Panc1 (cell line): ENCODE results near the gene CAMK1D. TPM values are rescaled to one million over a fixed set of nuclear protein-coding genes. Genes with fewer than 3 reads are reported as not detected.

Experiments
- ATAC-seq: fragments of 200-7000 bp; cut with Tn5 transposase; 2 replicates; pipeline ENCODE4 v1.9.1; 2020; ENCODE audit warnings: mild to moderate bottlenecking, moderate library complexity
- BruUV-seq: library from RNA; stranded (reverse); fragments of 400-500 nt; replicated peaks from 2 replicates; lab custom pipeline; 2021; lab: Mats Ljungman, UMichigan
- CTCF ChIA-PET: fragments of 300-600 bp; sonication (Branson Sonifier 250); formaldehyde crosslinking; loops from one replicate; lab custom pipeline; 2022; ENCODE audit warnings: antibody characterized with exemption; lab: Charles Lee
- POLR2A ChIA-PET: fragments of 300-600 bp; sonication (Branson Sonifier 250); formaldehyde crosslinking; loops from one replicate; lab custom pipeline; 2022; ENCODE audit warnings: antibody characterized with exemption; lab: Charles Lee
- DNase-seq: peaks from one replicate; pipeline ENCODE4 v3.0.0-alpha.2; 2010; ENCODE audit warnings: low read depth, low spot score
- H3K27ac ChIP-seq: 2 replicates; pipeline ENCODE4 v1.5.1; 2011; ENCODE audit warnings: mild to moderate bottlenecking, low read length, inconsistent platforms
- H3K27me3 ChIP-seq: fragments of 200-500 bp; sonication (Bioruptor generic); 2 replicates; pipeline ENCODE4 v1.6.0; 2014; ENCODE audit warnings: low read length, inconsistent platforms; ENCODE audit not compliant: control insufficient read depth, insufficient read depth
- H3K36me3 ChIP-seq: fragments of 200-500 bp; sonication (Bioruptor generic); 2 replicates; pipeline ENCODE4 v1.5.1; 2014; ENCODE audit warnings: inconsistent platforms, mild to moderate bottlenecking, low read length, moderate library complexity; ENCODE audit not compliant: control insufficient read depth, insufficient read depth
- H3K4me1 ChIP-seq: 2 replicates; pipeline ENCODE4 v1.5.1; 2011; ENCODE audit warnings: inconsistent platforms, mild to moderate bottlenecking, low read length, moderate library complexity; ENCODE audit not compliant: control insufficient read depth, insufficient read depth
- H3K4me3 ChIP-seq, 2 experiments: 2 replicates each; pipeline ENCODE4 v1.5.1; 2011 to 2012; ENCODE audit warnings: low read depth in 2 of 2, low read length in 2 of 2, mild to moderate bottlenecking in 2 of 2, inconsistent platforms in 1 of 2, moderate library complexity in 1 of 2
- H3K9me3 ChIP-seq: fragments of 200-500 bp; sonication (Bioruptor generic); 2 replicates; pipeline ENCODE4 v1.5.1; 2014; ENCODE audit warnings: low read depth, mild to moderate bottlenecking, inconsistent platforms, low read length, moderate library complexity; ENCODE audit not compliant: control insufficient read depth, insufficient read depth
- POLR2AphosphoS5 ChIP-seq: IDR thresholded peaks from 2 replicates; pipeline ENCODE4 v1.6.1; 2012; ENCODE audit warnings: mild to moderate bottlenecking, low read depth, low read length, moderate library complexity
- SIN3A ChIP-seq: IDR thresholded peaks from 2 replicates; pipeline ENCODE4 v1.6.1; 2012; ENCODE audit warnings: low read depth, mild to moderate bottlenecking, low read length, moderate library complexity, borderline replicate concordance; ENCODE audit not compliant: insufficient read depth
- TCF7L2 ChIP-seq: IDR thresholded peaks from 2 replicates; pipeline ENCODE4 v1.6.1; 2011; ENCODE audit warnings: mild to moderate bottlenecking, low read depth, low read length, inconsistent platforms
- in situ Hi-C: cut with HindIII; loops from 2 replicates; pipeline ENCODE4 v1.10.0; 2016; ENCODE audit warnings: low sequenced_read_pairs, low pct_unique_long_range_greater_than_20kb
- intact Hi-C: fragments of 100-400 bp; cut with micrococcal nuclease; formaldehyde crosslinking; loops from one replicate; pipeline ENCODE4 v1.10.0; 2022; ENCODE audit not compliant: unreplicated experiment
- total RNA-seq: library from RNA; stranded (reverse); gene quantifications from one replicate; pipeline ENCODE4 v1.2.1, GENCODE V29; 2021; ENCODE audit not compliant: unreplicated experiment
- TF ChIP-seq, protein P1 (sequence below), 2 experiments: IDR thresholded peaks; 2 replicates each; pipeline ENCODE4 v1.6.1; 2011 to 2012; ENCODE audit warnings: low read depth in 2 of 2, control low read depth in 1 of 2, low read length in 1 of 2, mild to moderate bottlenecking in 1 of 2, moderate library complexity in 1 of 2; ENCODE audit not compliant: insufficient read depth in 1 of 2
- TF ChIP-seq, protein P2 (sequence below): fragments of 450-650 bp; IDR thresholded peaks from 2 replicates; pipeline ENCODE4 v1.5.1; 2017; ENCODE audit warnings: mild to moderate bottlenecking

The CAMK1D gene
- total RNA-seq, 1 experiment from 2014 or later = 5.7 TPM

DNA sequence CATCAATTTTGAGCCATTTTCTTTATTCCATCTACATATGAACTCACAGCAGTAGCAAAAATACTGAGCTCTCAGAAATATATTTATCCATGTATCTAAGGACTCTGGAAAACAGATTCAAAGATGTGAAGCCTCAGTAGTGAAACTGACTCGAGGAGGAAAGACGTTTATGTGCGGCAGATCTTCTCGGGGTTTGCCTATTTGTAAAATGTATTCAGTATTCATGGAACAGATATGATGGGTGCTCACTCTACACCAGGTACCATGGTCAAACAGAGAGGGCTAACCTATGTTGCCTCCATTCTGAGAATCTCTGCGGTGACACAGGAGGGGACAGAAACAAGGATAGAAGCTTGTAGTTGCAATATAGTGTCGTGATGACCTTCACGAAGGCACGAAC is 93.7 kb downstream of the CAMK1D start:
- TF ChIP-seq SIN3A (no peak), TCF7L2 (no peak), POLR2AphosphoS5 (no peak)
- TF ChIP-seq, protein P1, sequence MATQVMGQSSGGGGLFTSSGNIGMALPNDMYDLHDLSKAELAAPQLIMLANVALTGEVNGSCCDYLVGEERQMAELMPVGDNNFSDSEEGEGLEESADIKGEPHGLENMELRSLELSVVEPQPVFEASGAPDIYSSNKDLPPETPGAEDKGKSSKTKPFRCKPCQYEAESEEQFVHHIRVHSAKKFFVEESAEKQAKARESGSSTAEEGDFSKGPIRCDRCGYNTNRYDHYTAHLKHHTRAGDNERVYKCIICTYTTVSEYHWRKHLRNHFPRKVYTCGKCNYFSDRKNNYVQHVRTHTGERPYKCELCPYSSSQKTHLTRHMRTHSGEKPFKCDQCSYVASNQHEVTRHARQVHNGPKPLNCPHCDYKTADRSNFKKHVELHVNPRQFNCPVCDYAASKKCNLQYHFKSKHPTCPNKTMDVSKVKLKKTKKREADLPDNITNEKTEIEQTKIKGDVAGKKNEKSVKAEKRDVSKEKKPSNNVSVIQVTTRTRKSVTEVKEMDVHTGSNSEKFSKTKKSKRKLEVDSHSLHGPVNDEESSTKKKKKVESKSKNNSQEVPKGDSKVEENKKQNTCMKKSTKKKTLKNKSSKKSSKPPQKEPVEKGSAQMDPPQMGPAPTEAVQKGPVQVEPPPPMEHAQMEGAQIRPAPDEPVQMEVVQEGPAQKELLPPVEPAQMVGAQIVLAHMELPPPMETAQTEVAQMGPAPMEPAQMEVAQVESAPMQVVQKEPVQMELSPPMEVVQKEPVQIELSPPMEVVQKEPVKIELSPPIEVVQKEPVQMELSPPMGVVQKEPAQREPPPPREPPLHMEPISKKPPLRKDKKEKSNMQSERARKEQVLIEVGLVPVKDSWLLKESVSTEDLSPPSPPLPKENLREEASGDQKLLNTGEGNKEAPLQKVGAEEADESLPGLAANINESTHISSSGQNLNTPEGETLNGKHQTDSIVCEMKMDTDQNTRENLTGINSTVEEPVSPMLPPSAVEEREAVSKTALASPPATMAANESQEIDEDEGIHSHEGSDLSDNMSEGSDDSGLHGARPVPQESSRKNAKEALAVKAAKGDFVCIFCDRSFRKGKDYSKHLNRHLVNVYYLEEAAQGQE (IDR thresholded peaks at IDR 0.05; ENCODE audit: insufficient read depth in 1 of 2, low read depth in 2 of 2, low read length in 1 of 2) = no peak
- TF ChIP-seq, protein P2, sequence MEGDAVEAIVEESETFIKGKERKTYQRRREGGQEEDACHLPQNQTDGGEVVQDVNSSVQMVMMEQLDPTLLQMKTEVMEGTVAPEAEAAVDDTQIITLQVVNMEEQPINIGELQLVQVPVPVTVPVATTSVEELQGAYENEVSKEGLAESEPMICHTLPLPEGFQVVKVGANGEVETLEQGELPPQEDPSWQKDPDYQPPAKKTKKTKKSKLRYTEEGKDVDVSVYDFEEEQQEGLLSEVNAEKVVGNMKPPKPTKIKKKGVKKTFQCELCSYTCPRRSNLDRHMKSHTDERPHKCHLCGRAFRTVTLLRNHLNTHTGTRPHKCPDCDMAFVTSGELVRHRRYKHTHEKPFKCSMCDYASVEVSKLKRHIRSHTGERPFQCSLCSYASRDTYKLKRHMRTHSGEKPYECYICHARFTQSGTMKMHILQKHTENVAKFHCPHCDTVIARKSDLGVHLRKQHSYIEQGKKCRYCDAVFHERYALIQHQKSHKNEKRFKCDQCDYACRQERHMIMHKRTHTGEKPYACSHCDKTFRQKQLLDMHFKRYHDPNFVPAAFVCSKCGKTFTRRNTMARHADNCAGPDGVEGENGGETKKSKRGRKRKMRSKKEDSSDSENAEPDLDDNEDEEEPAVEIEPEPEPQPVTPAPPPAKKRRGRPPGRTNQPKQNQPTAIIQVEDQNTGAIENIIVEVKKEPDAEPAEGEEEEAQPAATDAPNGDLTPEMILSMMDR = no peak
- BruUV-seq = no TSS peak
- H3K4me1 ChIP-seq = no peaks in the 10 kb centered on the region
- H3K27ac ChIP-seq = no peak overlapping the region
- no peak overlapping the region for H3K4me3 ChIP-seq
- ChIA-PET CTCF (no interaction called here), POLR2A (no interaction called here)
- no peaks in the 10 kb centered on the region for H3K27me3 ChIP-seq
- in situ Hi-C loops = no loop called here
- H3K36me3 ChIP-seq = no peaks in the 10 kb centered on the region
- H3K9me3 ChIP-seq = no peaks in the 10 kb centered on the region
- DNase-seq = no peak
- ATAC-seq = no peak
- intact Hi-C loops = no loop called here

DNA sequence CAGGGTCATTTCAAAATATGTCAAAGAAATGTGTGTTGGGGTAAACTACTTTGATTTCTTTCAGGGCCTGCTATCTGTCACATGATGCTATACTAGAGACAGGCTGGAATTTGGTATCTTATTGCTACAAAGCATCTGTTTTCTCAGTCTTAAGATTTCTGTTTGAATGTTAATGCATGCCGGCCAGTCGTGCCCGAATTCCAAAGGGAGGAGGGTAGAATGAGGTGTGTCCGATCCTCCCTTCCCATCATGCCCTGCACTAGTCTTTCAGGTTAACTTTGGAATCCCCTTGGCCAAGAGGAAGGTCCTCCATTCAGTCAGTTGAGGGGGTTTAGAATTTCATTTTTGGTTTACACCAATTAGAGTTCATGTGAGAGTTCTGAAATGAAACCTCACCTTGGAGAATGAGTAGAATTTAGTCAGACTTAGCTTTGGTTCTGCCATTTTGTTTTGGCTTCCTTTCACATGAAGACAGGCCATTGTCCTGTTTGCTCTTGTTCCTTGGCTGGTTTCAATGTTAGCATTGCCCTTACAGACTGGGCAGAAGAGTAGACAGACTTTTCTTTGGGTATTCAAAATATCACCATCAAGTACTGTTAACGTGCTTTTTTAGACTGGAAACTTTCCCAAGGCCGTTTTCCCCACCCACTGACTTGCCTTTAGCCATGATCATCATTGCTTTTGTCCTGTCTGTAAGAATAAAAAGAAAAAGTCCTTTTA is 95.8 kb downstream of the CAMK1D start:
- no TSS peak for BruUV-seq
- Histone ChIP-seq H3K36me3 (no peaks in the 10 kb centered on the region), H3K27me3 (no peaks in the 10 kb centered on the region), H3K4me3 (no peak overlapping the region), H3K4me1 (peaks cover 2% of the 10 kb centered on the region; the same call in 1 of the 2 replicates), H3K9me3 (no peaks in the 10 kb centered on the region), H3K27ac (no peak overlapping the region)
- no peak for DNase-seq
- in situ Hi-C loops = no loop called here
- POLR2A ChIA-PET = no interaction called here
- CTCF ChIA-PET = no interaction called here
- no peak for ATAC-seq
- intact Hi-C loops = no loop called here
- TF ChIP-seq SIN3A (no peak), POLR2AphosphoS5 (no peak), TCF7L2 (no peak)
- TF ChIP-seq, protein P1 (IDR thresholded peaks at IDR 0.05; ENCODE audit: insufficient read depth in 1 of 2, low read depth in 2 of 2, low read length in 1 of 2) = no peak
- TF ChIP-seq, protein P2 = no peak
